Suprapubic skin (tissue), 3 donors: Measurements from ENCODE around the gene C12orf54.

Experiments
- CTCF ChIP-seq, 2 donors: fragments of 200-600 bp in 1 of 2; fragments of 450-650 bp in 1 of 2; sonication (generic) in 1 of 2; IDR thresholded peaks; one replicate each; pipeline ENCODE4 v1.5.1; 2016 to 2019; ENCODE audit warnings: antibody characterized with exemption in 2 of 2, mild to moderate bottlenecking in 1 of 2, moderate library complexity in 1 of 2
- EP300 ChIP-seq: sonication (generic); formaldehyde crosslinking; IDR thresholded peaks from one replicate; pipeline ENCODE4 v1.6.1; 2017; ENCODE audit warnings: antibody characterized with exemption

- TF ChIP-seq EP300 (no peak), CTCF (IDR thresholded peaks at IDR 0.05) (no peak)
Measured at GRCh38 chr12:48508987-48509386, 26.7 kb downstream of the C12orf54 start.
